OCI-LY3 (cell line): ENCODE measurements around the gene ADSS1.

Source experiments
- EZH2phosphoT487 ChIP-seq: fragments of 200-600 bp; shearing (Covaris generic); IDR thresholded peaks from 2 replicates; pipeline ENCODE4 v1.6.1; 2018; ENCODE audit warnings: antibody characterized with exemption, mixed run types, low read depth
- TF ChIP-seq, protein P1 (sequence below): fragments of 200-600, 300-600 bp; sonication (generic); IDR thresholded peaks from 2 replicates; pipeline ENCODE4 v1.5.1; 2014; ENCODE audit warnings: antibody characterized with exemption, low read length, low read depth

DNA sequence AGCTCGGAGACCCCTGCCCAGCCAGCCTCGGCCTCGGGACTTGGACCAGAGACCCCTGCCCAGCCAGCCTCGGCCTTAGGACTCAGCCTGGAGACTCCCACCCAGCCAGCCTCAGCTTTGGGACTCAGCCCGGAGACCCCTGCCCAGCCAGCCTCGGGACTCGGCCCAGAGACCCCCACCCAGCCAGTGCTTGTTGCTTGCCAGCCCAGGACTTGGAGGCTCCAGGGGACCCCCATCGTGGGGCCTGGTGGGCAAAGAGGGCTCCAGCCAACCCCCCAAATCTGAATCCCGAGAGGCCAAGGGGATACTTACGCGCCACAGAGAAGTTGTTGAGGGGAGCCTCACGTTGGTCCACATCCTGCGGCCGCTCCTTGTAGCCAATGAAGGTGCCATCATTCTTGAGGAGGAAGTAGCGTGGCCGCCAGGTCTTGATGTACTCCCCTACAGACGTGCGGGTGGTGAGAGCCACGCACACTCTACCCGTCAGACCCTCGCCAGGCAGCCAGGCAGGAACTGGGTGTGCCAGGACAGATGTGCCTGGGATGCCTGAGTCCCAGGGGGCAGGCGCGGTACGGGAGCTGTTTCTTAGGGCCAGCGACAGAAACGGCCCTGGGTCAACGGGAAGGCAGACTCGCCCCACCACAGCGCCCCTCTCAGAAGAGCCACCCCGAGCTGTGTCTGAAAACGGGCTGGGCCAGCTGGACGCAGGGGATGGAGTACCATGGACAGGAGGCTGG is 55.9 kb downstream of the ADSS1 start:
- TF ChIP-seq, protein P1, sequence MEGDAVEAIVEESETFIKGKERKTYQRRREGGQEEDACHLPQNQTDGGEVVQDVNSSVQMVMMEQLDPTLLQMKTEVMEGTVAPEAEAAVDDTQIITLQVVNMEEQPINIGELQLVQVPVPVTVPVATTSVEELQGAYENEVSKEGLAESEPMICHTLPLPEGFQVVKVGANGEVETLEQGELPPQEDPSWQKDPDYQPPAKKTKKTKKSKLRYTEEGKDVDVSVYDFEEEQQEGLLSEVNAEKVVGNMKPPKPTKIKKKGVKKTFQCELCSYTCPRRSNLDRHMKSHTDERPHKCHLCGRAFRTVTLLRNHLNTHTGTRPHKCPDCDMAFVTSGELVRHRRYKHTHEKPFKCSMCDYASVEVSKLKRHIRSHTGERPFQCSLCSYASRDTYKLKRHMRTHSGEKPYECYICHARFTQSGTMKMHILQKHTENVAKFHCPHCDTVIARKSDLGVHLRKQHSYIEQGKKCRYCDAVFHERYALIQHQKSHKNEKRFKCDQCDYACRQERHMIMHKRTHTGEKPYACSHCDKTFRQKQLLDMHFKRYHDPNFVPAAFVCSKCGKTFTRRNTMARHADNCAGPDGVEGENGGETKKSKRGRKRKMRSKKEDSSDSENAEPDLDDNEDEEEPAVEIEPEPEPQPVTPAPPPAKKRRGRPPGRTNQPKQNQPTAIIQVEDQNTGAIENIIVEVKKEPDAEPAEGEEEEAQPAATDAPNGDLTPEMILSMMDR = no peak
- TF ChIP-seq EZH2phosphoT487 = no peak
